Erythroblast (primary cell): ENCODE results near the gene TM4SF18.

ENCODE experiments used
- GATA1 ChIP-seq: IDR thresholded peaks from 2 replicates; pipeline ENCODE4 v1.6.1; 2011; ENCODE audit warnings: low read depth, mild to moderate bottlenecking, control low read depth, low read length, moderate library complexity
- POLR2A ChIP-seq: IDR thresholded peaks from 2 replicates; pipeline ENCODE4 v1.6.1; 2011; ENCODE audit warnings: mild to moderate bottlenecking, low read length

GRCh38 chr3:149343951-149344350, 10.5 kb upstream of the TM4SF18 start:
- TF ChIP-seq POLR2A = no peak
- TF ChIP-seq GATA1 = no peak
